Measurements from ENCODE around the gene BARHL2.

Gene BARHL2

DNA sequence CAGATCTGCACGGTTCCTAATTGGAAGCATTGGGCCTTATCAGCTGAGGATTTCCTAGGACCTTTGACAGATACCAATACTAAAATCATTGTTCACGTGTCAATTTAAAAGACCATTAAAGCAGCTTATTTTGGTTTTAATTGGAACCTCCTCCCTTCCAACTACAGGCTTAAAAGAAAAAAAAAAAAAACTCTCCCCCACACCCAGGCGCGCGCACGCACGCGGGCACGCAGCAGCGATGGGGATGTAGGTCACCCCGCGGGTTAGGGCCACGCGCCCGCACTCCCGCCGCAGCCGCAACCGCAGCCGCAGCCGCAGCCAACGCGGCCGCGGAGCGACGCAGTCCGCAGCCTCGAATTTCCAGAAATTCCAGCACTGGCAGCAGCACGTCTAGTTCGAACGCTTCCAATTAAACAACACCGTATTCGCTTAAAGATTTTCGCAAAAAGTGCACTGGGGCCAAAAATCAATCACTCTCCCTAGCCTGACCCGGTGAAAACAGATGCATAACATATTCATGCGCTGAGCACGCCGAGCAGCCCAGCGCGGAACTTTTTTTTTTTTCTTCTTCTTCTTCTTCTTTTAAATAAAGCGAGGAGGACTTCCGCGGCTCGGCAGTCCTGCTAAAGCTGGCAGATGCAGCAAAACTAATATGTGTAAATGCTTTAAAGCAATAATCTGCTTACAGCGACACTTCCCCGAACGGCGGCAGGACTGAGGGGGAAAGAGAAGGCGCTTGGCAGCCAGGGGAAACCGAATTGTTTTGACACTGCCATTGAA, 13.3 kb upstream of the BARHL2 start:
- Histone ChIP-seq H3K4me3 (ENCODE audit: low read length) (peak overlapping the region; percentile 58), H3K4me1 (ENCODE audit: control insufficient read depth, insufficient read depth, low read length) (peaks cover 3% of the 10 kb centered on the region), H3K9me3 (replicated peaks; ENCODE audit: low read length) (no peaks in the 10 kb centered on the region)

GRCh38 chr1:90729504-90730242, 12.6 kb upstream of the BARHL2 start:
- peak overlapping the region; percentile 58 for H3K4me3 ChIP-seq (ENCODE audit: low read length)
- no peak overlapping the region for H3K4me2 ChIP-seq (ENCODE audit: low read length)
- H3K9ac ChIP-seq (ENCODE audit: low read depth, low read length), result no peak overlapping the region
- peaks cover 6% of the 10 kb centered on the region for H3K4me1 ChIP-seq (ENCODE audit: control insufficient read depth, insufficient read depth, low read length)
- H3K27me3 ChIP-seq (ENCODE audit: control insufficient read depth, insufficient read depth, low read length), result peaks cover 92% of the 10 kb centered on the region
- H3K9me3 ChIP-seq (replicated peaks; ENCODE audit: low read length), result no peaks in the 10 kb centered on the region
- H3K36me3 ChIP-seq (ENCODE audit: insufficient read depth, low read length), result no peaks in the 10 kb centered on the region

More for the DNA sequence above, 13.3 kb upstream of the BARHL2 start:
- H3K36me3 ChIP-seq (ENCODE audit: insufficient read depth, low read length), result no peaks in the 10 kb centered on the region
- H3K9ac ChIP-seq (ENCODE audit: low read depth, low read length), result no peak overlapping the region
- peak overlapping the region; percentile 73 for H3K4me2 ChIP-seq (ENCODE audit: low read length)
- peaks cover 85% of the 10 kb centered on the region for H3K27me3 ChIP-seq (ENCODE audit: control insufficient read depth, insufficient read depth, low read length)

DNA sequence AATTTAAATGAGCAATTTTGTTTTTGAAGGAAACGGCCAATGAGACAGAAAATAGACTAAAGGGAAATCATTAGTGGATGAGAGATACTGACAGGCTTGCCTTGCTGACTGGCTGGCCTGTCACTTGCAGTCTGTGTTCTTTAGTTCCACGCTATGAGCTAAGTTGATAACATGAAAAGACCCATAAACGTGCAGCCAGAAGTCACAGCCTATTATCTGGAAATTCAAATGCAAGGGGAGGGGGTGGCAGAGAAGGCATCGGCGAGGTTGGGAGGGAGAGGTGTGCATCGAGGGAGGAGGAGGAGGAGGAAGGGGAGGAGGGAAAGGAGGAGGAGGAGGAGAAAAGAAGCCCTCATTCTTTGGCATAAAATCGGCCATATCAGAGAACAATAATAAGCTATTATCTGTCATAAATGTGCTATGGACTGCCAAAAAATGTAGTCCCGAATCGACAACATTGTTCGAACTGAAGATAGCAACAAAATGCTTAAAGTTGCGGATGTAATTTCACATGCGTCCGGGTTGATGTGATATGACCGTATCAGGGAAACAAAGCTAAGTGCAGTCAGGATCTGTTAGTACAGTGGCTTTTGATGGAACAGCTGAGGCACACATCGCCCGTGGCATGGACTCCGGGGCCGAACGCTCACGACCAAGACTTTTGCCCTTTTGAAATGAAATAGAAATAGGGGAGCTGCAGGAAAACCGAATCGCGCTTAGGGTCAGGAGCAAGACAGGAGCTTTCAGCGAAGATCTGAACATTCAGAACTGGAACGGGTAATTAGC, 11.6 kb upstream of the BARHL2 start:
- no peaks in the 10 kb centered on the region for H3K9me3 ChIP-seq (replicated peaks; ENCODE audit: low read length)
- no peak overlapping the region for H3K4me2 ChIP-seq (ENCODE audit: low read length)
- H3K4me1 ChIP-seq (ENCODE audit: control insufficient read depth, insufficient read depth, low read length), result peaks cover 6% of the 10 kb centered on the region
- H3K4me3 ChIP-seq (ENCODE audit: low read length), result no peak overlapping the region
- H3K36me3 ChIP-seq (ENCODE audit: insufficient read depth, low read length), result no peaks in the 10 kb centered on the region
- no peak overlapping the region for H3K9ac ChIP-seq (ENCODE audit: low read depth, low read length)
- peaks cover 99% of the 10 kb centered on the region for H3K27me3 ChIP-seq (ENCODE audit: control insufficient read depth, insufficient read depth, low read length)

DNA sequence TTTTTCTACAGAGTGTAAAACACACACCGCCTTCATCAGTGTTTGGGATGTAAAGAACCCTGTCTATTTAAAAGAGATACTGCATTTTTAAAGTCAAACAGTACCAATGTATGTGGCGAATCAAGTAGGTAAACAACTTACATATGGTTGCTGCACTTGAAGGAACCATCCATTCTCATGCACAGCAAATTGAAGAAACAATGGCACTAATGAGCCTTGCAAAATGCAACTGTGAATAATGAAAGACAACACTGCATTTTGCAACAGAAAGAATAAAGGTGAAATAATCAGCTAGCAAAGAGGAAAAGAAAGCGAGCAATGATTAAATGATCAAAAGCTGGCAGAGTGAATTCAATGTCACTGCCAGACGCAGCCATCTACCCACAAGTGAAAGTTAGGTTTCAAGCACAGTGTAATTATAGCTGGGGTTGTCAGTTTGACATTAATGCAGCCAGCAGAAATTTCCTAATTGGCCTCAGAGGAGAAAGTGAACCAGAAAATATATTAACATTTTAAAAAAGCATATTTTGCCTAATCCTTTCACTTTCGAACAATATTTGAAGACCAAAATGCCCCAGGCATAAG, 10.9 kb upstream of the BARHL2 start:
- Histone ChIP-seq H3K4me2 (ENCODE audit: low read length) (no peak overlapping the region), H3K36me3 (ENCODE audit: insufficient read depth, low read length) (no peaks in the 10 kb centered on the region), H3K4me1 (ENCODE audit: control insufficient read depth, insufficient read depth, low read length) (peaks cover 6% of the 10 kb centered on the region), H3K9ac (ENCODE audit: low read depth, low read length) (no peak overlapping the region), H3K27me3 (ENCODE audit: control insufficient read depth, insufficient read depth, low read length) (peaks cover 99% of the 10 kb centered on the region), H3K9me3 (replicated peaks; ENCODE audit: low read length) (no peaks in the 10 kb centered on the region), H3K4me3 (ENCODE audit: low read length) (no peak overlapping the region)

- peaks cover 6% of the 10 kb centered on the region for H3K4me1 ChIP-seq (ENCODE audit: control insufficient read depth, insufficient read depth, low read length)
- H3K4me2 ChIP-seq (ENCODE audit: low read length), result no peak overlapping the region
- H3K27me3 ChIP-seq (ENCODE audit: control insufficient read depth, insufficient read depth, low read length), result peaks cover 99% of the 10 kb centered on the region
- H3K4me3 ChIP-seq (ENCODE audit: low read length), result no peak overlapping the region
- H3K36me3 ChIP-seq (ENCODE audit: insufficient read depth, low read length), result no peaks in the 10 kb centered on the region
- no peaks in the 10 kb centered on the region for H3K9me3 ChIP-seq (replicated peaks; ENCODE audit: low read length)
- no peak overlapping the region for H3K9ac ChIP-seq (ENCODE audit: low read depth, low read length)
Measured at GRCh38 chr1:90726986-90727480, 9.9 kb upstream of the BARHL2 start.

- Histone ChIP-seq H3K9me3 (replicated peaks; ENCODE audit: low read length) (no peaks in the 10 kb centered on the region), H3K4me1 (ENCODE audit: control insufficient read depth, insufficient read depth, low read length) (peaks cover 6% of the 10 kb centered on the region), H3K4me3 (ENCODE audit: low read length) (no peak overlapping the region), H3K27me3 (ENCODE audit: control insufficient read depth, insufficient read depth, low read length) (peaks cover 98% of the 10 kb centered on the region), H3K4me2 (ENCODE audit: low read length) (peak overlapping the region; percentile 70), H3K9ac (ENCODE audit: low read depth, low read length) (no peak overlapping the region), H3K36me3 (ENCODE audit: insufficient read depth, low read length) (no peaks in the 10 kb centered on the region)
Measured at GRCh38 chr1:90726425-90726985, 9.4 kb upstream of the BARHL2 start.

GRCh38 chr1:90725657-90726424, 8.7 kb upstream of the BARHL2 start:
- H3K9ac ChIP-seq (ENCODE audit: low read depth, low read length), result no peak overlapping the region
- H3K4me2 ChIP-seq (ENCODE audit: low read length), result peak overlapping the region; percentile 70
- peak overlapping the region; percentile 56 for H3K4me3 ChIP-seq (ENCODE audit: low read length)
- peaks cover 6% of the 10 kb centered on the region for H3K4me1 ChIP-seq (ENCODE audit: control insufficient read depth, insufficient read depth, low read length)
- no peaks in the 10 kb centered on the region for H3K9me3 ChIP-seq (replicated peaks; ENCODE audit: low read length)
- H3K36me3 ChIP-seq (ENCODE audit: insufficient read depth, low read length), result no peaks in the 10 kb centered on the region
- peaks cover 97% of the 10 kb centered on the region for H3K27me3 ChIP-seq (ENCODE audit: control insufficient read depth, insufficient read depth, low read length)

DNA sequence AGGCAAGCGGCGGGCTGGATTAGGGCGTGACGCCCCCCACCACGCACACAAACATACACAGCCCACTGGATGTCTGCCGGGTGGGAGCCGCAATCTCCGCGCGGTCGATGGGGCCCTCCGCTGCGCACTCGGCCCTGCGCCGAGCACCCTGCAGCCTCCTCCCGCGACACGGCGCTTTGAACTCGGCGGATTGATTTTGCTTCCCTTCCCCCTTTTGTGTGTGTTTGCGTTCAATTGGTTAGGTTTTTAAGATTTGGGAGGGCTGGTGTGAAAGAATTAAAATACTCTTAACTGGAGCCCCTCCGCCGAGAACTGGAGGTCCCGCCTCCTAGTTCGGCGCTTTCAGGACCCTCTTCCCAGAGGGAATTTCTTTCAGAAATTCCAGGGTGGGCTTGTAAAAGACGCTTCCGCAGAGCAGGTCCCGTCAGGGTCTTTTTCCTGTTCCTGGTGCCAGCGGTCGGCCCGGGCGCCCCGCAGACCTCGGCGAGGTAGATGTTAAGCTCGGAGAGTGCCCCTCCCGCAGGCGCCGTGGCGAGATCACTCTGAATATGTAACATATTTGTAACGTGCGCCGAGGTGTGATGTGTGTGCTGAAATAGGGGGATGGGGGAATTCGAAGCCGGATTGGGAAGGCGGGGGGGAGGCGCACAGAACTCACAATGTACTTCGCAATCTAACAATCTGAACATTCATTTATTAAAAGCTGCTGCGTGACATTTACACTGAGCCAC, 8.0 kb upstream of the BARHL2 start:
- H3K4me2 ChIP-seq (ENCODE audit: low read length), result peak overlapping the region; percentile 70
- H3K36me3 ChIP-seq (ENCODE audit: insufficient read depth, low read length), result no peaks in the 10 kb centered on the region
- H3K9ac ChIP-seq (ENCODE audit: low read depth, low read length), result no peak overlapping the region
- no peaks in the 10 kb centered on the region for H3K9me3 ChIP-seq (replicated peaks; ENCODE audit: low read length)
- H3K4me1 ChIP-seq (ENCODE audit: control insufficient read depth, insufficient read depth, low read length), result peaks cover 6% of the 10 kb centered on the region
- H3K4me3 ChIP-seq (ENCODE audit: low read length), result peak overlapping the region; percentile 56
- H3K27me3 ChIP-seq (ENCODE audit: control insufficient read depth, insufficient read depth, low read length), result peaks cover 97% of the 10 kb centered on the region

- no peak overlapping the region for H3K9ac ChIP-seq (ENCODE audit: low read depth, low read length)
- no peaks in the 10 kb centered on the region for H3K9me3 ChIP-seq (replicated peaks; ENCODE audit: low read length)
- no peak overlapping the region for H3K4me3 ChIP-seq (ENCODE audit: low read length)
- H3K4me1 ChIP-seq (ENCODE audit: control insufficient read depth, insufficient read depth, low read length), result peaks cover 6% of the 10 kb centered on the region
- no peak overlapping the region for H3K4me2 ChIP-seq (ENCODE audit: low read length)
- H3K36me3 ChIP-seq (ENCODE audit: insufficient read depth, low read length), result no peaks in the 10 kb centered on the region
- H3K27me3 ChIP-seq (ENCODE audit: control insufficient read depth, insufficient read depth, low read length), result peaks cover 97% of the 10 kb centered on the region
Measured at GRCh38 chr1:90724361-90724760, 7.3 kb upstream of the BARHL2 start.

DNA sequence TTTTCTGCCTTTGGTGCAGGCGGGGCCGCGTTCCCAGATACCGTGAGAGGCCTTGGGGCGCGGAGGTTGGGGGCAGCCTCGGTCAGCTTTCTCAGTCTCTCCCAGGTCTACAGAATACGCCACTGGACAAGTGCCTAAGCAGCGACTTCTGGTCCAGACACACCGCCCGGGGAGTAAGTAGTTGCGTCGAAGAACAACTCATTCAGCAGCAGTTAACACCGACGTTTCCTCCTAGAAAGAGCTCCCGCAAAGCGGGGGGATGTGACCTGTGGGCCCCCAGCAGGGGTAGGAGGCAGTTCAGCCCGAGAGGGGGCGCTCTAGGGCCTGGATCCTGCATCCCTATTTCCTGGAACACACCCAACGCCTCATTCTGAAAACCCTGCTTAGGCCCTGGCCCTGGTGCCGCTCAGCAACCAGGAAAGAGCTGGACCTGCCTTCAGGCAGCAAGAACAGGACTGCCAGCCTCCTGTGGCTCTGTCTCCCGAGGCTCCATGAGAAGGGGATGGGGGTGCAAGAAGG, 6.5 kb upstream of the BARHL2 start:
- Histone ChIP-seq H3K4me2 (ENCODE audit: low read length) (peak overlapping the region; percentile 50), H3K27me3 (ENCODE audit: control insufficient read depth, insufficient read depth, low read length) (peaks cover 97% of the 10 kb centered on the region), H3K9ac (ENCODE audit: low read depth, low read length) (no peak overlapping the region), H3K4me1 (ENCODE audit: control insufficient read depth, insufficient read depth, low read length) (peaks cover 6% of the 10 kb centered on the region), H3K36me3 (ENCODE audit: insufficient read depth, low read length) (no peaks in the 10 kb centered on the region), H3K9me3 (replicated peaks; ENCODE audit: low read length) (no peaks in the 10 kb centered on the region), H3K4me3 (ENCODE audit: low read length) (no peak overlapping the region)

Data from skeletal muscle satellite cell (primary cell).